Measurements from ENCODE around the gene ZBTB7B. TPM values are rescaled to one million over a fixed set of nuclear protein-coding genes. Genes with fewer than 3 reads are reported as not detected.

Gene ZBTB7B
- polyA plus RNA-seq, 2 of the 4 experiments (the other 2 are of a cell fraction) = 20.5 to 30.7 TPM

GRCh38 chr1:155061381-155062150 is 59.0 kb downstream of the ZBTB7B start:
- TF ChIP-seq RAD21 (conservative IDR thresholded peaks at IDR 0.05 in 1 of 2, IDR thresholded peaks at IDR 0.05 in 1 of 2) (peak; percentile 95 to 98), ZNF302 (CRISPR knock-in tag; IDR thresholded peaks at IDR 0.05) (no peak), NFE2L2 (conservative IDR thresholded peaks at IDR 0.05; ENCODE audit: low read length) (no peak), POLR2AphosphoS2 (conservative IDR thresholded peaks at IDR 0.05; ENCODE audit: low read length) (no peak), NR3C1 (IDR thresholded peaks at IDR 0.05) (no peak), MAX (IDR thresholded peaks at IDR 0.05) (no peak), HMGXB4 (CRISPR knock-in tag; IDR thresholded peaks at IDR 0.05; ENCODE audit: borderline replicate concordance) (no peak), JUNB (IDR thresholded peaks at IDR 0.05) (no peak), TP53 (CRISPR knock-in tag; IDR thresholded peaks at IDR 0.05) (no peak), CEBPB (IDR thresholded peaks at IDR 0.05) (no peak), CTCF (IDR thresholded peaks at IDR 0.05) (peak; percentile 96), SMC3 (IDR thresholded peaks at IDR 0.05) (peak; percentile 80), MYC (IDR thresholded peaks at IDR 0.05; ENCODE audit: borderline replicate concordance, low read length) (no peak), EP300 (IDR thresholded peaks at IDR 0.05) (no peak), REST (IDR thresholded peaks at IDR 0.05) (no peak), HOXA7 (CRISPR knock-in tag; IDR thresholded peaks at IDR 0.05) (no peak), HOXB5 (CRISPR knock-in tag; IDR thresholded peaks at IDR 0.05) (no peak), PHF8 (IDR thresholded peaks at IDR 0.05; ENCODE audit: borderline replicate concordance, low read depth) (no peak), POLR2A (IDR thresholded peaks at IDR 0.05; ENCODE audit: low read length) (no peak), BHLHE40 (IDR thresholded peaks at IDR 0.05; ENCODE audit: low read depth, low read length) (no peak), ZC3H11A (IDR thresholded peaks at IDR 0.05) (no peak)
- ChIA-PET POLR2A (interaction anchor here (0.5 to 0.7 kb wide), 2 partner anchors 77 to 88 kb away, joined by 5 to 22 read pairs; no protein-coding TSS in a partner anchor), CTCF (interaction anchor here (0.5 to 27.3 kb wide), 34 partner anchors 9 to 579 kb away, joined by 3 to 350 read pairs (median 4); partner anchors contain the start of genes ADAM15, EFNA3 and KRTCAP2)
- ATAC-seq (peak; percentile 48 to 75), FAIRE-seq (no peak), DNase-seq (ENCODE audit: low read depth in 1 of 2, low spot score in 1 of 2) (peak; percentile 84 to 88)
- H3K9me3 ChIP-seq = no peaks in the 10 kb centered on the region
- H3K4me2 ChIP-seq = peak overlapping the region; percentile 91
- H3K4me3 ChIP-seq = no peak overlapping the region
- peak overlapping the region; percentile 27 to 72; a peak in 4 of 6 replicates for H3K27ac ChIP-seq
- WGBS (ENCODE audit: missing lambda C conversion rate) = 31% methylated on average over 14 of the region's 21 CpGs
- H3K4me1 ChIP-seq = peaks cover 23% of the 10 kb centered on the region

All from A549 (cell line).